ENCODE data around the gene FAS.

Gene FAS

GRCh38 chr10:89062861-89063260 is 72.3 kb downstream of the FAS start:
- no peak for TF ChIP-seq CTCF (IDR thresholded peaks at IDR 0.05; ENCODE audit: low read depth, low read length)
- Histone ChIP-seq H3K4me1 (no peaks in the 10 kb centered on the region), H3K27me3 (peaks cover 5% of the 10 kb centered on the region), H3K9me3 (no peaks in the 10 kb centered on the region), H3K36me3 (no peaks in the 10 kb centered on the region), H3K4me3 (ENCODE audit: low read depth, low read length) (no peak overlapping the region)
- no peak for DNase-seq

- H3K4me1 ChIP-seq: no peaks in the 10 kb centered on the region
- H3K4me3 ChIP-seq (ENCODE audit: low read depth, low read length): no peak overlapping the region
- no peaks in the 10 kb centered on the region for H3K9me3 ChIP-seq
- no peak for DNase-seq
- TF ChIP-seq CTCF (IDR thresholded peaks at IDR 0.05; ENCODE audit: low read depth, low read length): no peak
- H3K36me3 ChIP-seq: no peaks in the 10 kb centered on the region
- H3K27me3 ChIP-seq: peaks cover 7% of the 10 kb centered on the region
Measured at GRCh38 chr10:89063465-89063864, 72.9 kb downstream of the FAS start.

- no peak for DNase-seq
- no peak for TF ChIP-seq CTCF (IDR thresholded peaks at IDR 0.05; ENCODE audit: low read depth, low read length)
- Histone ChIP-seq H3K4me3 (ENCODE audit: low read depth, low read length) (no peak overlapping the region), H3K9me3 (no peaks in the 10 kb centered on the region), H3K27me3 (peaks cover 7% of the 10 kb centered on the region), H3K36me3 (no peaks in the 10 kb centered on the region), H3K4me1 (no peaks in the 10 kb centered on the region)
Measured at GRCh38 chr10:89064748-89065147, 74.2 kb downstream of the FAS start.
